Transverse colon (tissue), 4 donors: ENCODE data around the gene SIMC1. TPM values are rescaled to one million over a fixed set of nuclear protein-coding genes. Genes with fewer than 3 reads are reported as not detected.
A peak's percentile ranks its signal among the peaks of the same experiment; 100 is the strongest.

Experiments used
- DNase-seq: peaks from one replicate; pipeline ENCODE4 v3.0.0-alpha.2; 2019
- H3K27ac ChIP-seq, 4 donors: fragments of 200-600 bp; sonication (generic); 2 replicates each; pipeline ENCODE4 v1.5.1; 2016 to 2018; ENCODE audit warnings: inconsistent platforms in 4 of 4
- H3K27me3 ChIP-seq: fragments of 200-600 bp; sonication (generic); 2 replicates; pipeline ENCODE4 v1.5.1; 2017; ENCODE audit warnings: inconsistent platforms
- H3K36me3 ChIP-seq, 4 donors: fragments of 200-600 bp; sonication (generic); 2 replicates each; pipeline ENCODE4 v1.5.1; 2017 to 2019; ENCODE audit warnings: inconsistent platforms in 4 of 4
- H3K4me1 ChIP-seq, 4 donors: fragments of 200-600 bp; sonication (generic); 2 replicates each; pipeline ENCODE4 v1.5.1; 2017 to 2020; ENCODE audit warnings: inconsistent platforms in 4 of 4
- H3K4me3 ChIP-seq, 4 donors: fragments of 200-600 bp; sonication (generic); 1 replicate in 1 of 4; 2 replicates in 3 of 4; pipeline versions ENCODE4 v1.5.1 to v1.6.1; 2017 to 2019; ENCODE audit warnings: inconsistent platforms in 4 of 4
- H3K9me3 ChIP-seq, 2 donors: fragments of 200-600 bp; sonication (generic); 2 replicates each; pipeline ENCODE4 v1.5.1; 2017 to 2019; ENCODE audit warnings: inconsistent platforms in 2 of 2
- EP300 ChIP-seq: sonication (generic); formaldehyde crosslinking; IDR thresholded peaks from one replicate; pipeline ENCODE4 v1.6.1; 2017; ENCODE audit warnings: antibody characterized with exemption, low read depth
- POLR2A ChIP-seq: fragments of 450-650 bp; IDR thresholded peaks from one replicate; pipeline ENCODE4 v1.6.1; 2016; ENCODE audit warnings: antibody characterized with exemption, mild to moderate bottlenecking, moderate library complexity
- POLR2AphosphoS5 ChIP-seq, 3 donors: sonication (generic); formaldehyde crosslinking; IDR thresholded peaks; one replicate each; pipeline ENCODE4 v1.6.1; 2016; ENCODE audit warnings: antibody characterized with exemption in 3 of 3
- WGBS, 2 donors: methylation state at CpG; one replicate each; pipeline ENCODE4 v1.1.5; 2018; ENCODE audit warnings: low coverage in 1 of 2; 5-methylcytosine and 5-hydroxymethylcytosine counted together
- in situ Hi-C, 4 donors: fragments of 200-750 bp; cut with MboI; loops; one replicate each; pipeline versions ENCODE4 v1.15.0 to v1.15.1; 2017; ENCODE audit warnings: low sequenced_read_pairs in 3 of 4, low pct_ligation_motif_present in 1 of 4, low pct_unique_long_range_greater_than_20kb in 1 of 4
- intact Hi-C: fragments of 100-400 bp; cut with DNase I; formaldehyde crosslinking; loops from one replicate; pipeline ENCODE4 v1.15.1; 2023; ENCODE audit warnings: low total_unique reads
- total RNA-seq, 4 donors: library from RNA; depleted of rRNA; stranded (reverse); fragments of >200 nt; gene quantifications; one replicate each; pipeline ENCODE4 v1.1.0, GENCODE V29; 2016
- TF ChIP-seq, protein P1 (sequence below), 5 experiments: fragments of 200-600 bp in 3 of 5; fragments of 450-650 bp in 2 of 5; sonication (generic) in 3 of 5; IDR thresholded peaks; 1 replicate in 2 of 5; 2 replicates in 3 of 5; pipeline ENCODE4 v1.5.1; 2016 to 2017; ENCODE audit warnings: antibody characterized with exemption in 5 of 5, inconsistent platforms in 3 of 5, mild to moderate bottlenecking in 2 of 5, moderate library complexity in 1 of 5

Gene SIMC1
- total RNA-seq, 4 donors from 2014 or later: 15.0 to 21.2 (median 17.7) TPM

DNA sequence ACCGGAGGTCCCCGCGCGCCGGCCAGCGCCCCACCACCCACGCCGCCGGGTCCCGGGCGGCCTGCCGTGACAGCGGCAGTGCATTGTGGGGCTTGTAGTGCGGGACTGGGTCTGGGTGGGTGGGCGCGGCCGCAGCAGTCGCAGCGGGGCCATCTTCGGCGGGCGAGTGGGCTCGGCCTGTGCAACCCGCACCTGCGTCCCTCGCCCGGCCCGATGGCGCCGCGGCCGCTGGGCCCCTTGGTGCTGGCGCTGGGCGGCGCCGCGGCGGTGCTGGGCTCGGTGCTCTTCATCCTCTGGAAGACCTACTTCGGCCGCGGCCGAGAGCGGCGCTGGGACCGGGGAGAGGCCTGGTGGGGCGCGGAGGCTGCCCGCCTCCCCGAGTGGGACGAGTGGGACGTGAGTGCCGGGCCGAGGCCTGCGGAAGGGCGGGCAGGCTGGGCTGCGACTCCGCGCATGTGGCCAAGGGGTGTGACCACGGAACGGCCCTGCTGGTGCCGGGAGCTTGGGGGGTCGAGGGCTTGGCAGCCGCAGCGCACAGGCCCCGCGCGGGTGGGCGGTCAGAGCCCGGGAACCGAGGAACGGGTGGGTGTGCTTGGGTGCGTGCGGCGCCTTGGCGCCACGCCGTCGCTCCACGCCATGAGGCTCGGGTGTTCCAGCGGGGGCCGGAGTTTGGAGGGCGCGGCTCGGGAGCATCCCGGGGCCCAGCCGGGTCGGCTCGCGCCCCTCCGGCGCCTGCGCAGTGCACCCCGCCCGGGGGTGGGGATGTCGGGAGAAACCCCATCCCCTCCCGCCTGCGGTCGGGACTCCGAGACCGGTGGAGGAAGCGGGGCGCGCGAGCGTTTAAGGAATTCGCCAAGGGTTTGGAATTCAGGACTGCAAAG is 127.4 kb downstream of the SIMC1 start, which contains the start of gene ARL10:
TSS of gene ARL10 (plus strand) at position 137 of the 881 bp plus-strand sequence. CDS start at position 214, 77 bp downstream.
- H3K27ac ChIP-seq: peak within 1 kb of the TSS; percentile 56 to 85 (median 78)
- WGBS, 2 donors: 7% methylated on average over 66 of the region's 108 CpGs; no CpG with 5 or more reads in 1 of the 2 donors
- H3K9me3 ChIP-seq: no peaks in the 10 kb centered on the region
- peak within 1 kb of the TSS; percentile 56 to 81 (median 65) for H3K4me3 ChIP-seq
- H3K4me1 ChIP-seq: peaks cover 0 to 18% (median 14%) of the 10 kb centered on the region in 4 donors
- intact Hi-C loops: no loop called here
- no peak for TF ChIP-seq EP300
- TF ChIP-seq POLR2AphosphoS5 (IDR thresholded peaks at IDR 0.05): no peak
- no peak for TF ChIP-seq POLR2A
- TF ChIP-seq, protein P1, sequence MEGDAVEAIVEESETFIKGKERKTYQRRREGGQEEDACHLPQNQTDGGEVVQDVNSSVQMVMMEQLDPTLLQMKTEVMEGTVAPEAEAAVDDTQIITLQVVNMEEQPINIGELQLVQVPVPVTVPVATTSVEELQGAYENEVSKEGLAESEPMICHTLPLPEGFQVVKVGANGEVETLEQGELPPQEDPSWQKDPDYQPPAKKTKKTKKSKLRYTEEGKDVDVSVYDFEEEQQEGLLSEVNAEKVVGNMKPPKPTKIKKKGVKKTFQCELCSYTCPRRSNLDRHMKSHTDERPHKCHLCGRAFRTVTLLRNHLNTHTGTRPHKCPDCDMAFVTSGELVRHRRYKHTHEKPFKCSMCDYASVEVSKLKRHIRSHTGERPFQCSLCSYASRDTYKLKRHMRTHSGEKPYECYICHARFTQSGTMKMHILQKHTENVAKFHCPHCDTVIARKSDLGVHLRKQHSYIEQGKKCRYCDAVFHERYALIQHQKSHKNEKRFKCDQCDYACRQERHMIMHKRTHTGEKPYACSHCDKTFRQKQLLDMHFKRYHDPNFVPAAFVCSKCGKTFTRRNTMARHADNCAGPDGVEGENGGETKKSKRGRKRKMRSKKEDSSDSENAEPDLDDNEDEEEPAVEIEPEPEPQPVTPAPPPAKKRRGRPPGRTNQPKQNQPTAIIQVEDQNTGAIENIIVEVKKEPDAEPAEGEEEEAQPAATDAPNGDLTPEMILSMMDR (IDR thresholded peaks at IDR 0.05): no peak
- in situ Hi-C loops: no loop called here
- DNase-seq: peak; percentile 41
- H3K36me3 ChIP-seq: no peaks in the 10 kb centered on the region
- peaks cover 16% of the 10 kb centered on the region for H3K27me3 ChIP-seq

DNA sequence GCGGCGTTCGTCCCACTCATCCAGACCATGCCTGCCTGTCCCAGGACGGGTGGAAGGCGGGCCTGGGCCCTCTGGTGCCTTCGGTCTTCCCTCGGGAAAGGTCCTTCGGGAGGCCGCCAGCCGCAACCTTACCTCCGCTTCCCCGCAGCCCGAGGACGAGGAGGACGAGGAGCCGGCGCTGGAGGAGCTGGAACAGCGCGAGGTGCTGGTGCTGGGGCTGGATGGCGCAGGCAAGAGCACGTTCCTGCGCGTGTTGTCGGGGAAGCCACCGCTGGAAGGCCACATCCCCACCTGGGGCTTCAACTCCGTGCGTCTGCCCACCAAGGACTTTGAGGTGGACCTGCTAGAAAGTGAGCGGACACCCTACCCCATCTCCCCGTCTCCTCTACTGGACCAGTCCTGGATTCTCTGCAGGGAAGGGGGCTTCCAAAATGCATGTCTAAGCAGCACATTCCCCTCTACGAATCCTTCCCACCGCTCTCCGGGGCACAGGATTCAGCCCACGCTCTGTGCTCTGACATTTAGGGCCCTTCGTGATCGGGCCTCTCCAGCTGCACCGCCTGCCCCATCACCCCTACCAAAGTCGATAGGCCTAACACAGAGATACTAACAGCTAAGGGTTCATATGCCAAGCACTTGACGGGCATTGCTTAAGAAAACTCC is 128.1 kb downstream of the SIMC1 start:
- no peak for DNase-seq
- Histone ChIP-seq H3K9me3 (no peaks in the 10 kb centered on the region), H3K4me1 (peaks cover 0 to 17% (median 12%) of the 10 kb centered on the region in 4 donors), H3K4me3 (peak overlapping the region in 3 of 4 donors; percentile 63 to 81 (median 67)), H3K27me3 (peaks cover 16% of the 10 kb centered on the region), H3K36me3 (no peaks in the 10 kb centered on the region), H3K27ac (peak overlapping the region; percentile 56 to 85 (median 78))
- TF ChIP-seq, protein P1 (IDR thresholded peaks at IDR 0.05): no peak
- no peak for TF ChIP-seq EP300
- TF ChIP-seq POLR2AphosphoS5 (IDR thresholded peaks at IDR 0.05): no peak
- no peak for TF ChIP-seq POLR2A
- intact Hi-C loops: no loop called here
- 69 to 83% methylated on average over 1 to 38 of the region's 38 CpGs for WGBS, 2 donors
- in situ Hi-C loops: no loop called here

DNA sequence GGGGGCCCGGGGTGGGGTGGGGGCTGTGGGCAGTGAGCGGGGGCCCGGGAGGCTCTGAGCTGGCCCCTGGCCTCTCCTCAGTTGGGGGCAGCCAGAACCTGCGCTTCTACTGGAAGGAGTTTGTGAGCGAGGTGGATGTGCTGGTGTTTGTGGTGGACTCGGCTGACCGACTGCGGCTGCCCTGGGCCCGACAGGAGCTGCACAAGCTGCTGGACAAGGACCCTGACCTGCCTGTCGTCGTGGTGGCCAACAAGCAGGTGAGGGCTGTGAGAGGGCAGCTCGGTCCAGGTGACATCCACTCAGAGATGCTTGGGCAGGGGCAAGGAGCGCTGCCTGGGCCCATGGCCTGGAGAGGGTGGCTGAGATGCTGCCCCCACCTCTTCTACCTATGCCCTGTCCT is 130.5 kb downstream of the SIMC1 start:
- peaks cover 0 to 14% (median 10%) of the 10 kb centered on the region in 4 donors for H3K4me1 ChIP-seq
- DNase-seq: no peak
- intact Hi-C loops (no loop called here), in situ Hi-C loops (no loop called here)
- TF ChIP-seq POLR2AphosphoS5 (IDR thresholded peaks at IDR 0.05) (no peak), POLR2A (no peak), EP300 (no peak)
- TF ChIP-seq, protein P1 (IDR thresholded peaks at IDR 0.05): no peak
- no peaks in the 10 kb centered on the region for H3K9me3 ChIP-seq
- H3K36me3 ChIP-seq: no peaks in the 10 kb centered on the region
- WGBS, 2 donors: 90 to 96% methylated on average over 8 to 12 of the region's 13 CpGs
- peaks cover 16% of the 10 kb centered on the region for H3K27me3 ChIP-seq
- no peak overlapping the region for H3K4me3 ChIP-seq
- no peak overlapping the region for H3K27ac ChIP-seq
